Brain microvascular endothelial cell (primary cell): Measurements from ENCODE around the gene TACO1.

ENCODE experiments used
- DNase-seq: peaks from one replicate; pipeline ENCODE4 v3.0.0-alpha.2; 2020
- H3K27ac ChIP-seq: fragments of 250-450 bp; sonication (Bioruptor Pico); 2 replicates; pipeline ENCODE4 v1.5.1; 2020; ENCODE audit warnings: mild to moderate bottlenecking, moderate library complexity
- H3K27me3 ChIP-seq: fragments of 250-450 bp; sonication (Bioruptor Pico); replicated peaks from 2 replicates; pipeline ENCODE4 v1.5.1; 2020; ENCODE audit warnings: mild to moderate bottlenecking
- H3K36me3 ChIP-seq: fragments of 250-450 bp; sonication (Bioruptor Pico); replicated peaks from 2 replicates; pipeline ENCODE4 v1.5.1; 2020; ENCODE audit warnings: mild to moderate bottlenecking
- H3K4me3 ChIP-seq: 2 replicates; pipeline ENCODE4 v1.5.1; 2011; ENCODE audit warnings: low read depth, mild to moderate bottlenecking, control low read depth, low read length, moderate library complexity
- CTCF ChIP-seq: IDR thresholded peaks from 2 replicates; pipeline ENCODE4 v1.5.1; 2011; ENCODE audit warnings: low read depth, mild to moderate bottlenecking, moderate library complexity, low read length, control low read depth, inconsistent platforms; ENCODE audit errors: missing control alignments
- in situ Hi-C: cut with HindIII; loops from 2 replicates; pipeline ENCODE4 v1.10.0; 2017; ENCODE audit warnings: low sequenced_read_pairs, low pct_ligation_motif_present

TACO1 gene

GRCh38 chr17:63589646-63590045, 11.0 kb upstream of the TACO1 start:
- no peak for TF ChIP-seq CTCF
- DNase-seq: no peak
- Histone ChIP-seq H3K27me3 (no peaks in the 10 kb centered on the region), H3K27ac (no peak overlapping the region), H3K36me3 (peaks cover 33% of the 10 kb centered on the region), H3K4me3 (no peak overlapping the region)
- in situ Hi-C loops: no loop called here

GRCh38 chr17:63592797-63593196, 7.9 kb upstream of the TACO1 start:
- H3K27ac ChIP-seq: no peak overlapping the region
- H3K27me3 ChIP-seq: no peaks in the 10 kb centered on the region
- in situ Hi-C loops: no loop called here
- DNase-seq: no peak
- TF ChIP-seq CTCF: no peak
- H3K36me3 ChIP-seq: peaks cover 19% of the 10 kb centered on the region
- no peak overlapping the region for H3K4me3 ChIP-seq

- in situ Hi-C loops: no loop called here
Observed at GRCh38 chr17:63595132-63595531, 5.6 kb upstream of the TACO1 start.

GRCh38 chr17:63596856-63597586, 3.7 kb upstream of the TACO1 start:
- peaks cover under 1% of the 10 kb centered on the region for H3K36me3 ChIP-seq
- no peak overlapping the region for H3K4me3 ChIP-seq
- TF ChIP-seq CTCF: no peak
- in situ Hi-C loops: no loop called here
- DNase-seq: no peak
- H3K27ac ChIP-seq: no peak overlapping the region
- H3K27me3 ChIP-seq: no peaks in the 10 kb centered on the region

More at GRCh38 chr17:63595132-63595531, 5.6 kb upstream of the TACO1 start:
- peaks cover 8% of the 10 kb centered on the region for H3K36me3 ChIP-seq
- DNase-seq: no peak
- H3K4me3 ChIP-seq: no peak overlapping the region
- no peak for TF ChIP-seq CTCF
- no peaks in the 10 kb centered on the region for H3K27me3 ChIP-seq
- H3K27ac ChIP-seq: no peak overlapping the region

- DNase-seq: no peak
Observed at GRCh38 chr17:63598281-63598680, 2.4 kb upstream of the TACO1 start.

More at GRCh38 chr17:63598281-63598680, 2.4 kb upstream of the TACO1 start:
- in situ Hi-C loops: no loop called here
- no peak for TF ChIP-seq CTCF
- Histone ChIP-seq H3K27me3 (no peaks in the 10 kb centered on the region), H3K27ac (no peak overlapping the region), H3K4me3 (no peak overlapping the region), H3K36me3 (no peaks in the 10 kb centered on the region)
